Measurements from ENCODE around the gene PUM2.

Gene PUM2

DNA sequence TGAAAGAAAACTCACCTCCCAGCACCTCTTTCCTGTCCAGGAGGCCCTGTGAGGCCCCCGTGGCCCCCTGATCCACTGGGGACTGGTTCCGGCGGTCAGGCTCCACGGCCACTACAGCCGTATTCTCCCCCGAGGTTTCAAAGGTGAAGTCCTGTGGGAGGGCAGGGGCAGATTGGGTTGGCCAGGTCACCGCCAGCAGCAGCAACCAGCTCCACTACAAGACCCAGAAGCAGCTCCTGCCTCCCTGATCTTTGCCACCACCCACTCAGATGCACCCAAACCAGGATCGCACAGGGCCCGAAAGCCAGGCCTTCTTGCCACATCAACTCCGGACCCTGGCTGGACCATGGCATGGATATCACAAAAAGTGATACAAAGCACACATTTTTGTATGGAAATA, 147.6 kb downstream of the PUM2 start:
- TF ChIP-seq, protein P1, sequence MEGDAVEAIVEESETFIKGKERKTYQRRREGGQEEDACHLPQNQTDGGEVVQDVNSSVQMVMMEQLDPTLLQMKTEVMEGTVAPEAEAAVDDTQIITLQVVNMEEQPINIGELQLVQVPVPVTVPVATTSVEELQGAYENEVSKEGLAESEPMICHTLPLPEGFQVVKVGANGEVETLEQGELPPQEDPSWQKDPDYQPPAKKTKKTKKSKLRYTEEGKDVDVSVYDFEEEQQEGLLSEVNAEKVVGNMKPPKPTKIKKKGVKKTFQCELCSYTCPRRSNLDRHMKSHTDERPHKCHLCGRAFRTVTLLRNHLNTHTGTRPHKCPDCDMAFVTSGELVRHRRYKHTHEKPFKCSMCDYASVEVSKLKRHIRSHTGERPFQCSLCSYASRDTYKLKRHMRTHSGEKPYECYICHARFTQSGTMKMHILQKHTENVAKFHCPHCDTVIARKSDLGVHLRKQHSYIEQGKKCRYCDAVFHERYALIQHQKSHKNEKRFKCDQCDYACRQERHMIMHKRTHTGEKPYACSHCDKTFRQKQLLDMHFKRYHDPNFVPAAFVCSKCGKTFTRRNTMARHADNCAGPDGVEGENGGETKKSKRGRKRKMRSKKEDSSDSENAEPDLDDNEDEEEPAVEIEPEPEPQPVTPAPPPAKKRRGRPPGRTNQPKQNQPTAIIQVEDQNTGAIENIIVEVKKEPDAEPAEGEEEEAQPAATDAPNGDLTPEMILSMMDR (IDR thresholded peaks at IDR 0.05; ENCODE audit: insufficient read depth, low read depth, low read length, missing control alignments) = no peak
- no peak overlapping the region for H3K4me3 ChIP-seq (ENCODE audit: low read depth, low read length)
- no peak for DNase-seq (ENCODE audit: low read depth)

DNA sequence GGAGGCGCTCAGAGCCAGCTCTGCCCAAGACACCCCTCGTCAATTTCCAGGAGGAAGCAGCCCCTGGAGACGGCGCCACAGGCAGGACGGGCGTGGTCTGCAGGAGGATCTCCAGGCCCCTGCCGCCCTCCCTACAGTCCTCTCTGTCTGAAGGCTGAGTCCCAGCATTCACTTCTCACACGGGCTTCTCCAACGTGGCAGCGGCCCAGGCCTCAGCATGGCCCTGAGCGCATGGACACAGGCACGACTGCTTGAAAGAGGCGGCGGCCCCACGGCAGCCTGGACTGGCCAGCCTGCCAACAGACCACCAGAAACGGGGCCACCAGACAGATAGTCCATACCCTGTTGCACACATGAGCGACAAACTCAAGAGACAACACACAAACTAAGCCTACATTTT, 149.0 kb downstream of the PUM2 start:
- no peak for DNase-seq (ENCODE audit: low read depth)
- no peak overlapping the region for H3K4me3 ChIP-seq (ENCODE audit: low read depth, low read length)
- TF ChIP-seq, protein P1 (IDR thresholded peaks at IDR 0.05; ENCODE audit: insufficient read depth, low read depth, low read length, missing control alignments) = no peak

DNA sequence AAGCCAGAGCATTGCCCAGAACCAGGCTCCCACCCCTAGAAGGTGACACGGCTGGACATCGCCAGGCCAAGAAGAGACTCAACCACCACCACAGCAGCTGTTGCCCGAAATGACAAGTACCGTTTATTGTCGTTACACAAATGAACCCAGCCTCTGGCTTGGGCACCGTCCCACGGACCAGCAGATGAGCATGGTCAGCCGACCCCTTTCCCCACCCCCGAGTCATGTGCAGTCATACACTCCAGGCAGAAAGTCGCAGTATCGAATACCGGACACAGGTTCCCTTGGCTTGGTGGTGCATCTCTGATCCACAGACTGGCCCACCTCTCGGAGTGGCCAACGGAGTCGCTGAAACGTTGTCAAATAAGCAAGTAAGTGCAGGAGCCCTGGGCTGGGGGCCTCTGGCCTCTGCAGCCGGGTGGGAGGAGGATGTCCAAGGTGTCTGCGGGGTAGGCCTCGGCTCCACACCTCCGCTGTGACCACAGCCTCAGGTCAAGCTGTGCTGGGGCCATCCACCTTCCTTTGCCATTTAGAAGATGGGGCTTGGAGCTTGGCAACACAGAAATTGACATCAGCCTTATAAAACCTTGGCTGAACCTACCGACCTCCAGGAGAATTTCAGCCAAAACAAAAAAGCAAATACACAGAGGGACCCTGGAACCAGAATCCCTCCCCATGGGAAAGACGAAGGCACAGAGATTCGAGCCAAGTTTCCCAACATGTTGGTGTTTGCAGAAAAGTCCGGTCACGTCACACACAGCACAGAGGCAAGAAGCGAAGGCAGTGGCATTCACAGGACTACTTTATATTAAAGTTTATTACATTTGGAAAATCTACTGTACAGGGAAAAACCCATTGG, 149.7 kb downstream of the PUM2 start:
- DNase-seq (ENCODE audit: low read depth) = no peak
- TF ChIP-seq, protein P1 (IDR thresholded peaks at IDR 0.05; ENCODE audit: insufficient read depth, low read depth, low read length, missing control alignments) = no peak
- H3K4me3 ChIP-seq (ENCODE audit: low read depth, low read length) = no peak overlapping the region

DNA sequence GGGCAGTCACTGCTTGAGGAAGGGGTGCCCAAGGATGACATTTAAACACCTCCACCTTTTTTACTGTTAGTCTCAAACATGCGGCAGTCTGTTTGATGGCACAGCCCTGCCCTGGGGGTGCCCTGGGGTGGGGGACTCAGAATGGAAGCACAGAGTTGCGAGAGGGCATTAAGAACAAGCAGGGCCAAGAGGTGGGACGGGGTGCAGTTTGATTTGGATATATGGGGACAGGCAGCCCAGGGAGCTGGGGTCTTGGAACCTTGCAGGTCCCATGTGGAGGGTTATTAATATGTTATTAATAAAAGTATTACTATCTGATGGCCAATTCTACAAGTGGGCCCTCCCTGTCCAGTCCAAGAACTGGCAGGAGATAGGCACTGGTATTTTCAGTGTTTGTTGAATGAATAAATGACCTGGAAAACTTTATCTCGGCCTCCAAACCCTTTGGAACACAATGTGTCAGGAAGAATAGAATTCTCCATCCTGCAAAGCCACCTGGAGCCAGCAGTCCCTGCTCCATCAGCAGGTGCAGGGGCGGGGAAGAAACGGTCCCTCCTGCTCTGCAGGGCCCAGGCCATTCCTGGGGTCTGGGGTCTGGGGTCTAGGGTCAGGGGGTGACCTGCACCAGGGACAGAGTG, 150.9 kb downstream of the PUM2 start:
- TF ChIP-seq, protein P1 (IDR thresholded peaks at IDR 0.05; ENCODE audit: insufficient read depth, low read depth, low read length, missing control alignments) = no peak
- DNase-seq (ENCODE audit: low read depth) = no peak
- H3K4me3 ChIP-seq (ENCODE audit: low read depth, low read length) = no peak overlapping the region

DNA sequence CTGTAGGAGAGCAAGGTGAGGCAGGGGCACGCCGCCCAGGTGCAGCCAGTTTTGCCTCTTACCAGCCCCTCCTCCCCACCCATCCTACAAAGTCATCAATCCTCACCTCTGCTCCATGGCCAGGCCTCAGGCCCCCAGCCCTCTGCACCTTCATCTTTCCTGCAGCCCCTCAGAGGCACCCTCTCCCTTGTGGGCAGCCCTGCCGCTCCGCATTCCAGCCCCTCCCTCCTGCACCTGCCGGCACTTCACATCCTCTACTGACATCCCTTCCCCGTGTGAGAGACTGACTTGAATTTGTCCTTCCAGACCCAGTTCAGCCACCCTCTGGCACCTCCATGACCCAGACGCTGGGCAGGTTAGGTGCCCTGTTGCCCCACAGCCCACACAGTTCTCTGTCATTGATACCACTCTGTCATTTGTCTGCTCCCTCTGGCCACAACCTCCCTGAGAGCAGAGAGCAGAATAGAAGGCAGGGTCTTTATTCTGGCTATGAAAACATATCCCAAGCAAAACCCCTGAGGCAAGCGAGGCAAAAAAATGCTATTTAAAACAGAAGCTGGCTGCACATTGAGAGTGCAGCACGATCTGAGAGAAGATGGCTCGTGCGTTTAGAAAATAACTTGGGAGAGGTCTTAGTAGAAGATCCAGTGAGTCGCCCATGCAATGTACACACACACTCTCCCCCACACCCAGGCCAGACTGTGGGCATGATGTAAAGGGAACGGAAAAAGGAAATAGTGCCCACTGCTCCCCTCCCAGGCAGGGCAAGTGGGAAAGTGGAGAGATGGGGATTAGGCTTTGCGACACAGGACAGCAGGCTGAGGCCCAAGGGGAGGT, 151.6 kb downstream of the PUM2 start:
- TF ChIP-seq, protein P1 (IDR thresholded peaks at IDR 0.05; ENCODE audit: insufficient read depth, low read depth, low read length, missing control alignments) = no peak
- no peak overlapping the region for H3K4me3 ChIP-seq (ENCODE audit: low read depth, low read length)
- no peak for DNase-seq (ENCODE audit: low read depth)
